OCI-LY7 (cell line): ENCODE data around the gene HOXC9. TPM values are rescaled to one million over a fixed set of nuclear protein-coding genes. Genes with fewer than 3 reads are reported as not detected.

Source experiments
- BruUV-seq: library from RNA; stranded (reverse); fragments of 400-500 nt; replicated peaks from 2 replicates; lab custom pipeline; 2021; lab: Mats Ljungman, UMichigan
- CTCF ChIA-PET: fragments of 300-600 bp; sonication (Branson Sonifier 250); formaldehyde crosslinking; loops from one replicate; lab custom pipeline; 2022; ENCODE audit warnings: antibody characterized with exemption; ENCODE audit not compliant: unreplicated experiment; lab: Charles Lee
- POLR2A ChIA-PET: fragments of 300-600 bp; sonication (Branson Sonifier 250); formaldehyde crosslinking; loops from one replicate; lab custom pipeline; 2022; ENCODE audit warnings: antibody characterized with exemption; lab: Charles Lee
- DNase-seq: peaks from one replicate; pipeline ENCODE4 v3.0.0-alpha.2; 2015; ENCODE audit warnings: low spot score
- H2AFZ ChIP-seq: fragments of 200-600 bp; sonication (generic), shearing (Covaris generic); 2 replicates; pipeline ENCODE4 v1.6.1; 2014; ENCODE audit warnings: mild to moderate bottlenecking, antibody characterized with exemption, low read length, moderate library complexity
- H3K27ac ChIP-seq: fragments of 200-600 bp; sonication (generic); 2 replicates; pipeline ENCODE4 v1.5.1; 2014; ENCODE audit warnings: mixed run types, low read depth, mild to moderate bottlenecking, moderate library complexity, low read length, inconsistent platforms; ENCODE audit not compliant: poor library complexity, severe bottlenecking
- H3K36me3 ChIP-seq: fragments of 200-600 bp; sonication (generic); 2 replicates; pipeline ENCODE4 v1.6.1; 2014; ENCODE audit warnings: mild to moderate bottlenecking, antibody characterized with exemption, low read length, moderate library complexity, mixed read lengths; ENCODE audit not compliant: insufficient read depth
- H3K4me1 ChIP-seq: fragments of 200-600 bp; sonication (generic); 2 replicates; pipeline ENCODE4 v1.5.1; 2014; ENCODE audit warnings: mild to moderate bottlenecking, low read length; ENCODE audit not compliant: insufficient read depth, poor library complexity, severe bottlenecking
- H3K4me2 ChIP-seq: fragments of 200-600 bp; sonication (generic); 2 replicates; pipeline ENCODE4 v1.6.1; 2014; ENCODE audit warnings: mild to moderate bottlenecking, low read length
- H3K4me3 ChIP-seq: fragments of 200-600 bp; sonication (generic); 2 replicates; pipeline ENCODE4 v1.5.1; 2014; ENCODE audit warnings: mild to moderate bottlenecking, low read depth, low read length; ENCODE audit not compliant: poor library complexity, severe bottlenecking
- H3K79me2 ChIP-seq: fragments of 200-600 bp; sonication (generic); 2 replicates; pipeline ENCODE4 v1.6.1; 2016; ENCODE audit warnings: low read depth, mild to moderate bottlenecking, low read length, moderate library complexity, mixed read lengths; ENCODE audit not compliant: insufficient read depth
- H3K9me2 ChIP-seq: fragments of 200-600 bp; sonication (generic); 2 replicates; pipeline ENCODE4 v1.6.1; 2016; ENCODE audit warnings: mild to moderate bottlenecking, low read length, mixed read lengths; ENCODE audit not compliant: insufficient read depth
- H3K9me3 ChIP-seq: fragments of 200-600 bp; sonication (generic); 2 replicates; pipeline ENCODE4 v1.6.1; 2014; ENCODE audit warnings: mild to moderate bottlenecking, mixed run types, low read length, mixed read lengths
- H4K20me1 ChIP-seq: fragments of 200-600 bp; sonication (generic); 2 replicates; pipeline ENCODE4 v1.6.1; 2014; ENCODE audit warnings: mild to moderate bottlenecking, antibody characterized with exemption, low read length, moderate library complexity, mixed read lengths; ENCODE audit not compliant: insufficient read depth
- EZH2phosphoT487 ChIP-seq: fragments of 200-600 bp; sonication (generic); IDR thresholded peaks from 2 replicates; pipeline ENCODE4 v1.6.1; 2018; ENCODE audit warnings: low read depth, borderline replicate concordance, mild to moderate bottlenecking, mixed run types, antibody characterized with exemption, low read length, moderate library complexity, mixed read lengths
- intact Hi-C: fragments of 100-400 bp; cut with micrococcal nuclease; formaldehyde crosslinking; loops from one replicate; pipeline ENCODE4 v1.10.0; 2022; ENCODE audit not compliant: unreplicated experiment
- total RNA-seq, 2 experiments: library from RNA; depleted of rRNA in 1 of 2; stranded (reverse); fragments of >200 nt in 1 of 2; shearing (Covaris generic) in 1 of 2; gene quantifications; 2 replicates each; pipeline ENCODE4 v1.2.3, GENCODE V29; 2014 to 2022
- TF ChIP-seq, protein P1 (sequence below): fragments of 200-600 bp; sonication (generic); conservative IDR thresholded peaks from 2 replicates; pipeline ENCODE4 v1.5.1; 2014; ENCODE audit warnings: mild to moderate bottlenecking, antibody characterized with exemption, low read length, moderate library complexity, mixed read lengths

The HOXC9 gene
- total RNA-seq, 2 experiments from 2014 or later, result 0.42 TPM; not detected in 1

DNA sequence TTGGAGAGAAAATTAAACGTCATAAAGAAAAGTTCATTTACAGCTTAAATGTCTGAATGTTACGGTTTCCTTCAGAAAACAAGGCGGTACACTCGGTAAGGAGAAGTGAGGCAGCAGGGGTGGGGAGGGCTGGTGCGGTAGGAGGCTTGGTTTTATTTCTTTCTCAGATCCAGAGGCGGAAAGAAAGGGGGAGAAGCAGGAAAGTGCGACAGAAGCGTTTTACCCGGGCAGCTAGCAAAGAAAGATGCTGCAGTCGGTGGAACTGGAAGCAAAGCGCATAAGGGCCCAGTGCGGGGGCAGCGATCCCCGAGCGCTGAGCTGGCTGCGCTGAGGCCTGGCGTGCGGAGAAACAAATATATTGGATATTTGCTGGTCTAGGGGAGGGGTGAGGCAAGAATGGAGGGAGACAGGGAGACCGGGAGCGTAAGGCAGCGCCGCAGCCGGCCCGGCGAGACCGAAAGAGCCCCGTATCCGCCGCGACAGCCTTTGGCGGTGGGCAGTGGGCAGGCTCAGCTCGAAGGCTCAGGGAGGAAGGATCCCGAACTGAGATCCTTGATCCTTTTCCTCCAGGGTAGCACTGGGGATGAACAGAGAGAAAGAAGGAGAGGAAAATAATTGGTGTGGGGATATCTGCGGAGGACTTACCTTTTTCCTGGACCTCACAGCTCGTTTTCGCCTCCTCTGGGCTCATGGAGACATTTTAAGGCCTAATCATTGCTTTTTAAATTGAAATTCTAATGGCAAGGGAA is 33.4 kb upstream of the HOXC9 start:
- Histone ChIP-seq H3K27ac (no peak overlapping the region), H4K20me1 (no peaks in the 10 kb centered on the region), H3K9me3 (no peaks in the 10 kb centered on the region), H3K4me3 (no peak overlapping the region), H3K79me2 (no peaks in the 10 kb centered on the region), H3K9me2 (no peaks in the 10 kb centered on the region), H3K36me3 (no peaks in the 10 kb centered on the region), H3K4me2 (peak overlapping the region; percentile 46), H2AFZ (no peak overlapping the region), H3K4me1 (peaks cover 14% of the 10 kb centered on the region)
- no peak for DNase-seq
- ChIA-PET POLR2A (interaction anchor here (0.6 kb wide), 1 partner anchor 1655 kb away, joined by 4 read pairs; no protein-coding TSS in a partner anchor), CTCF (no interaction called here)
- BruUV-seq, result no TSS peak
- intact Hi-C loops, result no loop called here
- TF ChIP-seq EZH2phosphoT487, result no peak
- TF ChIP-seq, protein P1, sequence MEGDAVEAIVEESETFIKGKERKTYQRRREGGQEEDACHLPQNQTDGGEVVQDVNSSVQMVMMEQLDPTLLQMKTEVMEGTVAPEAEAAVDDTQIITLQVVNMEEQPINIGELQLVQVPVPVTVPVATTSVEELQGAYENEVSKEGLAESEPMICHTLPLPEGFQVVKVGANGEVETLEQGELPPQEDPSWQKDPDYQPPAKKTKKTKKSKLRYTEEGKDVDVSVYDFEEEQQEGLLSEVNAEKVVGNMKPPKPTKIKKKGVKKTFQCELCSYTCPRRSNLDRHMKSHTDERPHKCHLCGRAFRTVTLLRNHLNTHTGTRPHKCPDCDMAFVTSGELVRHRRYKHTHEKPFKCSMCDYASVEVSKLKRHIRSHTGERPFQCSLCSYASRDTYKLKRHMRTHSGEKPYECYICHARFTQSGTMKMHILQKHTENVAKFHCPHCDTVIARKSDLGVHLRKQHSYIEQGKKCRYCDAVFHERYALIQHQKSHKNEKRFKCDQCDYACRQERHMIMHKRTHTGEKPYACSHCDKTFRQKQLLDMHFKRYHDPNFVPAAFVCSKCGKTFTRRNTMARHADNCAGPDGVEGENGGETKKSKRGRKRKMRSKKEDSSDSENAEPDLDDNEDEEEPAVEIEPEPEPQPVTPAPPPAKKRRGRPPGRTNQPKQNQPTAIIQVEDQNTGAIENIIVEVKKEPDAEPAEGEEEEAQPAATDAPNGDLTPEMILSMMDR, result no peak

DNA sequence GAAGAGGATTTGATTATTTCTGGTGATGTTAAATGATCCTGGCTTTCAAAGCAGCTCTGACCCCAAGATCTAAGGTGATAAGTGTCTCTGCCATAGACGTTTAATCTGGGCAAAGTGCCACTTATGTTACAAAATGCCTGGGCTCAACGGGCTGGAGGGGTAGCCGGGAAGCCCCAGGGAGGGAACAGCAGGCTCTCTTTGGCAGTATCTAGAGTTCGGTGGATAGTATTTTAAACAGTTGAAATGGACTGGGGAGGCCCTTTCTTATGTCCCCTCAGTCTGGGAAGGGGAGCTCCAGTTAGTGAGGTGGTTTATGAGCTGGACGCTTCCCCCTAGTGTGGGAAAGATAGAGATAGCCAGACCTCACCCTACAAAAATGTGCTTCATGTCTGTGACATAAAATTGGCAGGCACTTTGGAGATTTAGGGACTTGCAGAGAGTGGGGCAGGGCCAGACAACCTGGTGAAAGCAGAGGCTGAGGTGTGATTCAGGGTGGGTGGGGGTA is 32.5 kb upstream of the HOXC9 start:
- Histone ChIP-seq H3K4me2 (no peak overlapping the region), H3K79me2 (no peaks in the 10 kb centered on the region), H3K4me3 (no peak overlapping the region), H3K27ac (no peak overlapping the region), H2AFZ (no peak overlapping the region), H3K9me3 (no peaks in the 10 kb centered on the region), H4K20me1 (no peaks in the 10 kb centered on the region), H3K36me3 (no peaks in the 10 kb centered on the region), H3K4me1 (peaks cover 14% of the 10 kb centered on the region), H3K9me2 (no peaks in the 10 kb centered on the region)
- no peak for DNase-seq
- intact Hi-C loops, result no loop called here
- TF ChIP-seq EZH2phosphoT487, result no peak
- TF ChIP-seq, protein P1, result no peak
- POLR2A ChIA-PET, result no interaction called here
- CTCF ChIA-PET, result no interaction called here
- BruUV-seq, result no TSS peak
